PC-3 (cell line): ENCODE data around the gene SMG6. TPM values are rescaled to one million over a fixed set of nuclear protein-coding genes. Genes with fewer than 3 reads are reported as not detected.

Experiments used
- ATAC-seq: fragments of 200-7000 bp; cut with Tn5 transposase; 2 replicates; pipeline ENCODE4 v1.9.1; 2020; ENCODE audit warnings: mild to moderate bottlenecking, moderate library complexity
- BruUV-seq: library from RNA; stranded (reverse); fragments of 400-500 nt; replicated peaks from 2 replicates; lab custom pipeline; 2021; lab: Mats Ljungman, UMichigan
- CTCF ChIA-PET: fragments of 300-600 bp; sonication (Branson Sonifier 250); formaldehyde crosslinking; loops from one replicate; lab custom pipeline; 2022; ENCODE audit warnings: antibody characterized with exemption; lab: Charles Lee
- POLR2A ChIA-PET: fragments of 300-600 bp; sonication (Branson Sonifier 250); formaldehyde crosslinking; loops from one replicate; lab custom pipeline; 2022; ENCODE audit warnings: antibody characterized with exemption; ENCODE audit not compliant: unreplicated experiment; lab: Charles Lee
- DNase-seq: peaks from one replicate; pipeline ENCODE4 v3.0.0-alpha.2; 2015
- H2AFZ ChIP-seq: fragments of 300-600 bp; sonication (generic); 2 replicates; pipeline ENCODE4 v1.6.0; 2016; ENCODE audit warnings: antibody characterized with exemption, low read length
- H3F3A ChIP-seq: fragments of 300-600 bp; sonication (generic); one replicate; pipeline ENCODE4 v1.6.0; 2017; ENCODE audit warnings: antibody characterized with exemption, low read length, control low read depth, mild to moderate bottlenecking; ENCODE audit not compliant: unreplicated experiment
- H3K27ac ChIP-seq: fragments of 300-600 bp; sonication (generic); 2 replicates; pipeline ENCODE4 v1.5.1; 2016; ENCODE audit warnings: mild to moderate bottlenecking, low read length
- H3K27me3 ChIP-seq: fragments of 300-600 bp; sonication (generic); 2 replicates; pipeline ENCODE4 v1.6.1; 2016; ENCODE audit warnings: low read length, mixed read lengths
- H3K36me3 ChIP-seq: fragments of 300-600 bp; sonication (generic); 2 replicates; pipeline ENCODE4 v1.6.1; 2016; ENCODE audit warnings: low read depth, mixed run types, low read length, mixed read lengths
- H3K4me1 ChIP-seq: fragments of 300-600 bp; sonication (generic); 2 replicates; pipeline ENCODE4 v1.5.1; 2016; ENCODE audit warnings: low read length; ENCODE audit not compliant: insufficient read depth
- H3K4me2 ChIP-seq: fragments of 300-600 bp; sonication (generic); 2 replicates; pipeline ENCODE4 v1.6.0; 2016; ENCODE audit warnings: low read length
- H3K4me3 ChIP-seq: fragments of 300-600 bp; sonication (generic); 2 replicates; pipeline ENCODE4 v1.5.1; 2016; ENCODE audit warnings: mild to moderate bottlenecking, low read length, mixed read lengths
- H3K79me2 ChIP-seq: fragments of 300-600 bp; sonication (generic); 2 replicates; pipeline ENCODE4 v1.6.1; 2017; ENCODE audit warnings: low read length, mixed read lengths
- H3K9ac ChIP-seq: fragments of 300-600 bp; sonication (generic); 2 replicates; pipeline ENCODE4 v1.6.0; 2016; ENCODE audit warnings: mild to moderate bottlenecking, low read length
- H3K9me2 ChIP-seq: fragments of 300-600 bp; sonication (generic); replicated peaks from 2 replicates; pipeline ENCODE4 v1.6.1; 2016; ENCODE audit warnings: mixed run types, low read length, mixed read lengths
- H3K9me3 ChIP-seq: fragments of 300-600 bp; sonication (generic); 2 replicates; pipeline ENCODE4 v1.6.1; 2016; ENCODE audit warnings: low read length, mixed read lengths
- H4K20me1 ChIP-seq: fragments of 300-600 bp; sonication (generic); 2 replicates; pipeline ENCODE4 v1.6.1; 2016; ENCODE audit warnings: low read length, mixed read lengths
- EZH2 ChIP-seq: fragments of 300-600 bp; sonication (generic); IDR thresholded peaks from one replicate; pipeline ENCODE4 v1.6.1; 2017; ENCODE audit warnings: antibody characterized with exemption, mild to moderate bottlenecking, low read length; ENCODE audit not compliant: unreplicated experiment
- EZH2phosphoT487 ChIP-seq: fragments of 300-600 bp; sonication (generic); IDR thresholded peaks from 2 replicates; pipeline ENCODE4 v1.6.1; 2018; ENCODE audit warnings: mild to moderate bottlenecking, antibody characterized with exemption, low read length, borderline replicate concordance
- intact Hi-C: fragments of 100-400 bp; cut with micrococcal nuclease; formaldehyde crosslinking; loops from 2 replicates; pipeline ENCODE4 v1.9.0; 2023
- total RNA-seq: library from RNA; depleted of rRNA; stranded (reverse); fragments of >200 nt; gene quantifications from 2 replicates; pipeline ENCODE4 v1.2.3, GENCODE V29; 2014
- TF ChIP-seq, protein P1 (sequence below): fragments of 300-600 bp; sonication (generic); conservative IDR thresholded peaks from 2 replicates; pipeline ENCODE4 v1.5.1; 2017; ENCODE audit warnings: antibody characterized with exemption, low read depth, mild to moderate bottlenecking, low read length

Gene SMG6
- total RNA-seq, 1 experiment from 2014 or later, result 13.4 TPM

DNA sequence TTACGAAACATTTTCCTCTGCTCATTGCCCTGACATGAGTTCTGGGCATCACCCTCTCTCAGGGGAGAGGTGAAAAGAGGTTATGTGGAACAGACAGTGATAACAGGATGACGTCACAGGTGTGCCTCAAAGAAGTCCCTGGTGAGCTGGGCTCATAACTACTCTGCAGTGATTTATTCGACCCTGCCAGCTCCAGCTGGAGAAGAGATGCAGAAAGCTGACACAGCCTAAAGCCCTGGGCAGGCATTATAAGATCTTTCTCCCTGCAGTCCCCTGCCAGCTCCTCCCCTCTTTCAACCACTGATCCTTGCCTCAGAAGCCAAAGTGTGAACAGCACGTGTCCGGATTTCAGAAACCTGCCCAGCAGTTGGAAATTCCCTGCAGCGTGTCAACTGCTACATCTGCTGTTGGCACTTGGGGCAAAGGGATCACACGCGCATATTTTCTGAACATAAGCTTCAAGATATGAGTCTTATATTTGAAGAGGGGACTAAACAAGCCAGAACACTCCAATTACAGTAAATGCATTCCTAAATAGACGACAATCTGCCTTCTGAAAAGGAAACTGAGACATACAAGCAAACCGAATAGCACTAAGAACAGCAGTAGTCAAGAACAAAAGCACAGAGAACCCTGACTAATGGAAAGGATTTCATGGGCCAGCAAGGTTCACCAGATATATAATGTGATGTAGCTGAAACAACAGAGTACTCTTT, 80.5 kb downstream of the SMG6 start:
- Histone ChIP-seq H3K79me2 (no peaks in the 10 kb centered on the region), H3K4me3 (no peak overlapping the region), H3K36me3 (no peaks in the 10 kb centered on the region), H3K9me3 (no peaks in the 10 kb centered on the region), H3K9ac (no peak overlapping the region), H3K9me2 (no peaks in the 10 kb centered on the region), H2AFZ (no peak overlapping the region), H4K20me1 (no peaks in the 10 kb centered on the region), H3K27me3 (no peaks in the 10 kb centered on the region), H3K4me1 (no peaks in the 10 kb centered on the region; the same call in 1 of the 2 replicates), H3K4me2 (no peak overlapping the region), H3F3A (no peaks in the 10 kb centered on the region), H3K27ac (no peak overlapping the region)
- DNase-seq, result no peak
- intact Hi-C loops, result no loop called here
- BruUV-seq, result no TSS peak
- ChIA-PET CTCF (no interaction called here), POLR2A (no interaction called here)
- TF ChIP-seq EZH2 (no peak), EZH2phosphoT487 (no peak)
- TF ChIP-seq, protein P1, sequence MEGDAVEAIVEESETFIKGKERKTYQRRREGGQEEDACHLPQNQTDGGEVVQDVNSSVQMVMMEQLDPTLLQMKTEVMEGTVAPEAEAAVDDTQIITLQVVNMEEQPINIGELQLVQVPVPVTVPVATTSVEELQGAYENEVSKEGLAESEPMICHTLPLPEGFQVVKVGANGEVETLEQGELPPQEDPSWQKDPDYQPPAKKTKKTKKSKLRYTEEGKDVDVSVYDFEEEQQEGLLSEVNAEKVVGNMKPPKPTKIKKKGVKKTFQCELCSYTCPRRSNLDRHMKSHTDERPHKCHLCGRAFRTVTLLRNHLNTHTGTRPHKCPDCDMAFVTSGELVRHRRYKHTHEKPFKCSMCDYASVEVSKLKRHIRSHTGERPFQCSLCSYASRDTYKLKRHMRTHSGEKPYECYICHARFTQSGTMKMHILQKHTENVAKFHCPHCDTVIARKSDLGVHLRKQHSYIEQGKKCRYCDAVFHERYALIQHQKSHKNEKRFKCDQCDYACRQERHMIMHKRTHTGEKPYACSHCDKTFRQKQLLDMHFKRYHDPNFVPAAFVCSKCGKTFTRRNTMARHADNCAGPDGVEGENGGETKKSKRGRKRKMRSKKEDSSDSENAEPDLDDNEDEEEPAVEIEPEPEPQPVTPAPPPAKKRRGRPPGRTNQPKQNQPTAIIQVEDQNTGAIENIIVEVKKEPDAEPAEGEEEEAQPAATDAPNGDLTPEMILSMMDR, result no peak
- ATAC-seq, result no peak

DNA sequence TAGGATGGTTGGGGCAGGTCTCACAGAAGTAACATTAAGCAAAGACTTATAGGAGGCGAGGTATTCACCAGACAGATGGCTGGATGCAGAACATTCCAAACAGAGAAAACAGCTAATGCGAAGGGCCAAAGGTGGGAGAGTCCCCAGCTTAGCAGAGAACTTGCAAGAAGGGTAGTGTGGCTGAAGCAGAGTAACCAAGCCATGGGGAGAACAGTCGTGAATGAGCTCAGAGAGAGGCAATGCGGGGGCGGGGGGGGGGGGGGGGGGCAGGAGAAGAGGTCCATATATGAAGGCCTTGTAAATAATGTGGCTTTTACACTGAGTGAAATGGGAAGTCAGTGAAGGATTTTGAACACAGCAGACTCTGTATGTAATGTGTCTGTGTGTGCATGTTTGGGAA, 81.3 kb downstream of the SMG6 start:
- H3K27ac ChIP-seq, result no peak overlapping the region
- intact Hi-C loops, result no loop called here
- no peaks in the 10 kb centered on the region for H3K79me2 ChIP-seq
- CTCF ChIA-PET, result no interaction called here
- POLR2A ChIA-PET, result no interaction called here
- no peaks in the 10 kb centered on the region; the same call in 1 of the 2 replicates for H3K4me1 ChIP-seq
- H3K9me3 ChIP-seq, result no peaks in the 10 kb centered on the region
- no peaks in the 10 kb centered on the region for H3K36me3 ChIP-seq
- H3F3A ChIP-seq, result no peaks in the 10 kb centered on the region
- H3K27me3 ChIP-seq, result no peaks in the 10 kb centered on the region
- BruUV-seq, result no TSS peak
- no peak overlapping the region for H2AFZ ChIP-seq
- H4K20me1 ChIP-seq, result no peaks in the 10 kb centered on the region
- H3K9me2 ChIP-seq, result no peaks in the 10 kb centered on the region
- TF ChIP-seq, protein P1, result no peak
- no peak for TF ChIP-seq EZH2
- TF ChIP-seq EZH2phosphoT487, result no peak
- H3K9ac ChIP-seq, result no peak overlapping the region
- DNase-seq, result no peak
- no peak overlapping the region for H3K4me2 ChIP-seq
- no peak for ATAC-seq
- H3K4me3 ChIP-seq, result no peak overlapping the region

DNA sequence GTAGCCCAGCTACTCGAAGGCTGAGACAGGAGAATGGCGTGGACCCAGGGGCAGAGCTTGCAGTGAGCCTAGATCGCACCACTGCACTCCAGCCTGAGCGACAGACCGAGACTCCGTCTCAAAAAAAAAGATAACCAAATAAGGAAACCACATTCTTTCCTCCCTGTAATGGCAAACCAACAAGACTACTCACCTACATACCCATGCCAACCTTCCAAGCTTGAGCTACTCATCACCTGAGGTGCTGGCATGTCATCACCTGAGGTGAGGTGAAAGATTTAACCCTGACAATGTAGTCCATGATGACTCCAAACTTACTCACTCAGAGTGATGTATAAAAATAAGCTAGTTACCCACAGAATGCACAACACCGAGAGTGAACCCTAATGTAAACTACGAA, 85.2 kb downstream of the SMG6 start:
- Histone ChIP-seq H3K4me1 (peaks cover 3% of the 10 kb centered on the region), H3K4me3 (no peak overlapping the region), H2AFZ (no peak overlapping the region), H3K27ac (no peak overlapping the region), H3K27me3 (no peaks in the 10 kb centered on the region), H3K4me2 (no peak overlapping the region), H3K9me2 (no peaks in the 10 kb centered on the region), H3F3A (no peaks in the 10 kb centered on the region), H3K36me3 (no peaks in the 10 kb centered on the region), H3K9ac (no peak overlapping the region), H3K79me2 (no peaks in the 10 kb centered on the region), H4K20me1 (no peaks in the 10 kb centered on the region), H3K9me3 (no peaks in the 10 kb centered on the region)
- ATAC-seq (no peak; the same call in 1 of the 2 replicates), DNase-seq (peak; percentile 76)
- BruUV-seq, result no TSS peak
- TF ChIP-seq EZH2phosphoT487 (no peak), EZH2 (no peak)
- TF ChIP-seq, protein P1, result no peak
- POLR2A ChIA-PET, result no interaction called here
- CTCF ChIA-PET, result no interaction called here
- intact Hi-C loops, result no loop called here
